Midbrain (tissue), 1 donor: ENCODE results near the gene DIP2B.
A peak's percentile ranks its signal among the peaks of the same experiment; 100 is the strongest.

Experiments used
- DNase-seq: peaks from one replicate; lab custom pipeline; 2025; lab: John Stamatoyannopoulos, UW

The DIP2B gene

GRCh38 chr12:50636505-50636904 lies 131.7 kb downstream of the DIP2B start:
- no peak for DNase-seq

- peak; percentile 76 for DNase-seq
These were observed 133.2 kb downstream of the DIP2B start for GRCh38 chr12:50637870-50638481.

- no peak for DNase-seq
These were observed 133.7 kb downstream of the DIP2B start for GRCh38 chr12:50638482-50638880.

GRCh38 chr12:50639721-50640120 lies 134.9 kb downstream of the DIP2B start:
- DNase-seq, result no peak

- no peak for DNase-seq
These were observed 135.6 kb downstream of the DIP2B start for GRCh38 chr12:50640321-50640939.

- no peak for DNase-seq
These were observed 136.8 kb downstream of the DIP2B start for GRCh38 chr12:50641566-50641965.

- no peak for DNase-seq
These were observed 137.3 kb downstream of the DIP2B start for GRCh38 chr12:50642035-50642451.

- no peak for DNase-seq
These were observed 138.0 kb downstream of the DIP2B start for GRCh38 chr12:50642761-50643160.

GRCh38 chr12:50647031-50647430 lies 142.2 kb downstream of the DIP2B start:
- DNase-seq, result no peak

GRCh38 chr12:50647479-50647878 lies 142.7 kb downstream of the DIP2B start:
- DNase-seq, result no peak

GRCh38 chr12:50650285-50650684 lies 145.5 kb downstream of the DIP2B start:
- DNase-seq, result no peak

GRCh38 chr12:50655374-50655921 lies 150.7 kb downstream of the DIP2B start:
- no peak for DNase-seq

GRCh38 chr12:50659260-50659659 lies 154.5 kb downstream of the DIP2B start:
- DNase-seq, result no peak

- DNase-seq, result no peak
These were observed 155.1 kb downstream of the DIP2B start for GRCh38 chr12:50659690-50660424.

GRCh38 chr12:50660425-50660822 lies 155.6 kb downstream of the DIP2B start:
- no peak for DNase-seq

GRCh38 chr12:50661300-50662115 lies 156.7 kb downstream of the DIP2B start:
- peak; percentile 47 for DNase-seq

GRCh38 chr12:50662116-50662510 lies 157.3 kb downstream of the DIP2B start:
- DNase-seq, result no peak

- no peak for DNase-seq
These were observed 160.4 kb downstream of the DIP2B start for GRCh38 chr12:50665170-50665569.

GRCh38 chr12:50665609-50666008 lies 160.8 kb downstream of the DIP2B start:
- DNase-seq, result no peak

GRCh38 chr12:50666023-50666422 lies 161.2 kb downstream of the DIP2B start:
- DNase-seq, result no peak

GRCh38 chr12:50672158-50672557 lies 167.4 kb downstream of the DIP2B start:
- no peak for DNase-seq

GRCh38 chr12:50676756-50677155 lies 172.0 kb downstream of the DIP2B start:
- no peak for DNase-seq
